LHCN-M2 (cell line): ENCODE results near the gene PBOV1. TPM values are rescaled to one million over a fixed set of nuclear protein-coding genes. Genes with fewer than 3 reads are reported as not detected.

ENCODE experiments used
- DNase-seq: peaks from one replicate; pipeline ENCODE4 v3.0.0-alpha.2; 2012; ENCODE audit warnings: low read depth
- total RNA-seq: library from RNA; depleted of rRNA; stranded (reverse); fragments of >200 nt; gene quantifications from 2 replicates; pipeline ENCODE4 v1.2.3, GENCODE V29; 2014; rRNA removed

Gene PBOV1
- total RNA-seq, 1 experiment from 2014 or later, result not detected

DNA sequence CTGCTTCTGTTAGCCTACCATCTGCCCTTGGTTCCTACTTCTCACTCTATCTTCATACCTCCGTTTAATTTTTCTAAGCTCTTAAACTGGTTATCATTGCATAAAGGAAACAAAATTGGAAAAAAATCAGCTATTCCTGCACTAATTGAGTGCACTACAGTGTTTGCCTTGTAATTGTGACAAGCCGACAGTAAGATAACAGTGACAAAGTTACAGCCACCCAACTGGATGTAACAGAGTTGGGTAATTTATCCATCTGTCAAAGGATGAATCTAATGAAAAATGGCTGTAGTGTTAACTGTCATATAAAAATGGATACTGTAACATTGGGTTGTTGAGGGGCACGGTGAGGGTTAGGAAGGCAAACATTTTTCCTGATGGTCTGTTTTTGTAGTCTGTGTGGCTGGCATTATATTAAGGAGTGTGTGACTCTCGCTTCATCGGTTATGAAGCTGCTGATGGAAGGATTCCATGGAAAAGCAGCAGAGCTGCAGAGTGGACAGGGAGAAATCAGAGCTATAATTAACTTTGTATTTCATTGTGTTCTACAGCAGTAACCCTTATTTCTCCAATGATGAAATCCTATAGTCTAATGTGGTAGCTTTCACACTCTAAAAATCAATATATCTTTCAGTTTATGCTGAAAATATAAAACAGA, 12.7 kb downstream of the PBOV1 start:
- DNase-seq, result no peak

DNA sequence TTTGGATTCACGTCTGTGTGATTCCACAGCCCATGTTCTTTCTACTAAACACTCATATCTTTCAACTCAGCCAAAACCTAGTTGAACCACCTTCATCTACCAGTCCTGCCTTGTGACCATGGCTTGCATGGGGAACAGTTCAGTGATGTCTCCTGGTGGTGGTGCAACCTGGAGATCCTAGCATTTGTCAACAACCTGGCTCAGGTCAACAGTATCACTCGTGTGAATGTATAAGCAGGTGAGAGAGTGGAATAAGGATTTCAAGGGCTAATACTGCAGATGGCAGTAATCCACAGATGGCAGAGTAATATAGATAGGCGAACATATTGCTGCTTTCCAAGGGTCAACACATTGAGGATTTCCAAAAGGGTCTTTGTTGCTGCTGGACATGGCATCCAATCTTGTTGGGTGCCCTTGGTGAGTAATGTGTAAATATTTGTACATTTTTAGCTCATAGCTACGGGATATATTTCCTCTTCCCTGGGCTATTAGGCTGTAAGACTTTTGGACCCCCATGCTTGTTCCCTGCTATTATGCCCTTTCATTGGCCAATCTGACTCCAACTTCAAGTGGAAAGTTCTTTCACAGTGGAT, 13.4 kb downstream of the PBOV1 start:
- DNase-seq, result no peak

DNA sequence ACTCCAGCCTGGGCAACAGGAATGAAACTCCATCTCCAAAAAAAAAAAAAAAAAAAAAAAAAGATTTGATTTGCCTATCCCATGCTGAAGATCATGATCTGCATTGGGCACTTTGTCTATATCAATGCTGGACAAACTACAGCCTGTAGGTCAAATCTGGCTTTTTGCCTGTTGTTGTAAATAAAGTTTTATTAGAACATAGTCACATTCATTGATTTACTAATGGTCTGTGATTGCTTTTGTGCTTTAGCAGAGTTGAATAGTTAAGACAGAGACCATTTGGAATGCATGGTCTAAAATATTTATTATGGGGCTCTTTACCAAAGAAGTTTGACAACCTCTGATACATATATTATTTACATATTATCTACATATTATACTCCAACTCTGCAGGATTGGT, 14.0 kb downstream of the PBOV1 start:
- no peak for DNase-seq

DNA sequence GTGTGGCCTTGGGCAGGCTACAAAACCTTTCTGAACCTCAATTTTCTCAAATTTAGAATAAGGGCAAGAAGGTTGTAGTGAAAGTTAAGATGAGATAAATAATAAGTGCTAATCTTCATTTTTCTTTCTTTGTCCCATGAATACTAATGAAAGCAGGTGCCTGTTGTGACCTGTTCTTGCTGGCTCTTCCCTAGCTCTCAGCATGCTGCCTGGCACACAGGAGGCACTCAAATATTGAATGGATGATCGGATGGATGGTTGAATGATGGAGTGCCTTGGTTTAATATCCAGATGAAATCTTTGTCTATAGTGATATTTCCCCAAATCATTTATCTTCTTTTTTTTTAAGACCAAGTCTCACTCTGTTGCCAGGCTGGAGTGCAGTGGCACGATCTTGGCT, 15.0 kb downstream of the PBOV1 start:
- no peak for DNase-seq

DNA sequence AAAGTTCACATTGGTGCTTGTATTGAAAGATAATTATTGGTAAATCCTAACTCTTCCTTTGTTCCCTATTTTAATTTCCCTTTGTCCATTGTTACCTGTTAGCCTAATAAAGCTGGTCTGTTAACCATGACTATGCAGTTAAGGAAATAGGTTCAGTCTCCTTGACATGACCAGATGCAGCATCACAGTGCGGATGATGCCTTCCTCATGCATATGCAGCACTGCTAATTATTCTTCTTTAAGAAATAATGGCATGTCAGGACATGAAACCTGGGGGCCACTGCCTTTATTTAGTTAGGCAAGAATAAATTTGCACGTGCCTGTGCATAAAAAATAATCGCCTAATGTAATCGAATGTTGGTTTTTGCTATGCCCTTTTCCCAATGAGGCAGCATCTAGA, 16.5 kb downstream of the PBOV1 start:
- no peak for DNase-seq

DNA sequence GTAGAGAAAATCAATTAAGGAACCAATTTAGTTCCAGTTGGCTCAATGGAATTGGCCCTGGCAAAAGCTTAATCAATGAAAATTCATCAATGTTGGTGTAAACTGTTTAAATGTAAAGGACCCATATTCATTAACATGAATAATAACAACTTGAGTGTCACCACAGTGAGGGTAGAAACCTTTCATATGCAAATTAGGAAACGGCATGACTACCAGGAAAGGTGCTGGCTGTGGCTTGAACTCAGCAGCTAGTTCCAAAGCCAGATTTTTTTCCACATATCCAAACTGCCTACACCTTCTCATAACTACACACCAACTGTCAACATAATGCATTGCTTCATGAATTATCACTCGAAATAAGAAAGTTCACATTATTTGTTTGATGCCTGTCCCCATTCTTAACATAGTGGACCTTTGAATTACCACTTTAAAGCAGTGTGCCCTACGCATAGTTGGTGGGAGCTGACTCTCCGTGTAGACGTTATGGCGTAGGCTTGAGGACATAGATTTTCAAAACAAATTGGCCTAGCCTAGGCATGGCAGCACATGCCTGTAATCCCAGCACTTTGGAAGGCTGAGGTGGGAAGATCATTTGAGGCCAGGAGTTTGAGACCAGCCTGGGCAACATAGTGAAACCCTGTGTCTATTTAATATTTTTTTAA, 19.7 kb downstream of the PBOV1 start:
- DNase-seq, result no peak

DNA sequence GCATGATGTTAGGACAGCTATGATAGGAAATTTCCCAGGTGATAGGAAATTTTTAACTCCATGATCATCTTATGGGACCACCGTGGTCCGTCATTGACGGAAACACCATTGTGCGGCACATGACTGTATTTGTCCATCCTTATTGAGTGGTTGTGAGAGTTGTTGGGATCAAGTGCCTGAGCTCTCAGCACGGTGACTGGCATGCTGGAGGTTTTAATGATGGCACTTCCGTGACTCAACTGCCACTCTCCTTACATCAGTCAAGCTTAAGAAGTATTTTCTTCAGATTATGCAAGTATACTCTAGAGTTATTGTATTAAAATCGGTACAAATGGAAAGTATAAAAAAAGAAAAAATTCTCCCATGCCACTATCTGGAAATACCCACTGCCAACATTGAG, 20.7 kb downstream of the PBOV1 start:
- DNase-seq, result no peak

DNA sequence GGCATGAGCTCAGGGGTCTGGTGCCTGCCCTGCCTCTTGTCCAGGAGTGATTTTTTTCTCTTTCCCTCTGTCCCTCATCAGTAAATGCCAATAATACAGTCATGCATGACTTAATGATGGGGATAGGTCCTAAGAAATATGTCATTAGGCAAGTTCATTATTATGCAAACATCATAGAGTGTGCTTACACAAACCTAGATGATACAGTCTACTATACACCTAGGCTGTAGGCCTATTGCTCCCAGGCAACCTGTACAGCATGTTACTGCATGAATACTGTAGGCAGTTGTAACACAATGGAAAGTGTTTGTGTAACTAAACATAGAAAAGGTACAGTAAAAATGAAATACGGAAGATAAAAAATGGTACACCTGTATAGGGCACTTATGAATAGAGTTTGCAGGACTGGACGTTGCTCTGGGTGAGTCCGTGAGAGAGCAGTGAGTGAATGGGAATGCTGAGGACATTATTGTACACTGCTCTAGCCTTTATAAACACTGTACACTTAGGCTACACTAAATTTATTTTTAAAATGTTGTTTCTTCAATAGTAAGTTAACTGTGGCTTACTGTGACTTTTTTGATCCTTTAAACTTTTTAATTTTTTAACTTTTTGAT, 22.1 kb downstream of the PBOV1 start:
- DNase-seq, result no peak

DNA sequence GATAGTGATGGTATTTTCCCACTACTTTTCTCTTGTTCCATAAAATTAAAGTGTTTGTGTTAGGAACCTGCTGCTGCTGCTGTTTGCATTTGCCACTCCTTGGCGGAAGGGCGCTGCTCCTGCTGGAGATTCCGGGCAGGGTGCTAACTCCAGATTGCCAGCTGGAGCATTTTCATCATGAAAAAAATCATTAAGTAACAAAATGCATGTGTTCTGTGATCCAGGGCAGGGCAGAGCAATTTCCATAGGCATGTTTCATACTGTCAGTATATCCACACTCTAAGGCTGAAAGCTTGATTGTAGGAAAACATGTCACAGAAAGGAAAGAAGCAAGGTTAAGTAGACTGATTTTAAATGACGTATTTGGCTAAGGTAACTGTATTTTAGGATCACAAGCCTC, 24.0 kb downstream of the PBOV1 start:
- DNase-seq, result no peak

DNA sequence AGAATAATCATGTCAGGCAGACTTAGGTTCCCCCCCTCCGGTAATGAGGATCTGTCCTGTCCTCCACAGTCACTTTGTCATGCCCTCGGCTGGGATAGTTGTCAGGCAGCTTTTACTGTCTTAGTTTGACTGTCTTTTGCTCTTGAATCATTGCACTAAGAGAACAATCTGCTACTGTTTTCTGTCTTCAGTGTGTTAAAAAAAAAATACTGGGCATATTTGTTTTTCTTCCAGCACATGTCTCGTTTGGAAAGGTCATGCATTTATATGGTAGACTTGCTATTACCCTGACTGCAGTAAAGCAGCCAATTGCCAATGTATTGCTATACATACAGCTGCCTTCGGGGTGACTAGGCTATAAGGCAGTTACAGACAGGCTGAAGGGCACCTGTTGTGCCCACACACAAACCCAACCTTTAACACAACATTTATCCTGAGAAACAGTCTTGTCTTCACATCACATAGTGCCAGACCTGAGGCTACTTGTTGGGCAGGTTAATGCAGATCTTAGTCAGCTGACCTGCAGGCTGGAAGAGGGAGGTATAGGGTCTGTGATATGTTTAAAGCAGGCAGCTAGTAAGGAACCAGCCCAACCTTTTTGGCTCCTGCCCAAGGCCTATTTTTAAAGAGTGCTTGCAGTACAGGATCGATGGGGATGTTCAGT, 29.9 kb downstream of the PBOV1 start:
- DNase-seq, result no peak

DNA sequence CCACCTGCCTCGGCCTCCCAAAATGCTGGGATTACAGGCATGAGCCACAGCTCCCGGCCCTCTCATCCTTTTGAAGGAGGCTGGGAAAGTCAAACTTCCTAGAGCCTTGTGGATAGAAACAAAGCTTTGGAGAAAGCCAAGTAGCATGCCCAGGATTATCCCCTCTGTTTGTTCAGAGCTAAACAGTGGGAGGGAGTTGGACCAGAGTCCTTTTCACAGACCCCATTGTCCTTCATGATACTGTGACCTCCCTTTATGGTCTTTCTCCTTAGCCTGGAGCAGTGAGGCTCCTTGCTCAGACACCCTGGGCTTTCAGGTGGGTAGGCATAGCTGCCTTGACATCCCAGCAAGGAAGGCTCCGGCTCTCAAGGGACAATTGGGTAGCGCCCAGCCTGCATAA, 31.1 kb downstream of the PBOV1 start:
- DNase-seq, result no peak

DNA sequence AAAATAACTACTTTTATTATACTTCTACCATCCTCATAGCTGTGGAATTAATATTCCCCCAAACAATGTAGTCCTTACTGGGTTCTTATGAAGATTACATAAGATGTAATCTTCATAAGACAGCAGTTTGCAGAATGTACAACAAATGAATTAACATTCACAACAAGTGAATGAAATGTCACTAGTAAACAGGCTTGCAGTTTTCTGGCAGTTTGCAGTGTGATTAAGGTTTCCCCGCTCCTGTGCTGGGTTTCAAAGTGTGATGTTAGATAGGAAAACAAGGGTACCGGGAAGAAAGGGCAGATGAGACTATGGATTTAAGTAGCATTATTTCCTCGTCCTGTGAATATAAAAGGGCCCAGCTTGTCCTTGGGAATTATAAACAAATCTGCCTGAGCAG, 34.1 kb downstream of the PBOV1 start:
- no peak for DNase-seq

DNA sequence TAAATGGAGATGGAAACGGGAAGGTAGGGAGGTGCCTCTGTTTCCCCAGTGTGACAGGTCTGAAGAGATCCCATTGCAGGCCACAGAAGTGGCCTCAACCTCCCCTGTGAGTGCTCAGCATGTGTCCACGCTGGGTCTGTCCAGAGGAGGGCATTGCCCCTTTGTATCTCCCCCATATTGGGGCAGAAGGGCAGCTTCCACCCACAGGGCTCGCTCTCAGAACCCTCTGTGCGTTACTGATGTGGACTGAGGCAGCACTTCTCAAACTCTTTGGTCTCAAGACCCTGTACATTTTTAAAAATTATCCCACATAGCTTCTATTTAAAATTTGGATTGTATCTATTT, 34.5 kb downstream of the PBOV1 start:
- DNase-seq, result no peak

DNA sequence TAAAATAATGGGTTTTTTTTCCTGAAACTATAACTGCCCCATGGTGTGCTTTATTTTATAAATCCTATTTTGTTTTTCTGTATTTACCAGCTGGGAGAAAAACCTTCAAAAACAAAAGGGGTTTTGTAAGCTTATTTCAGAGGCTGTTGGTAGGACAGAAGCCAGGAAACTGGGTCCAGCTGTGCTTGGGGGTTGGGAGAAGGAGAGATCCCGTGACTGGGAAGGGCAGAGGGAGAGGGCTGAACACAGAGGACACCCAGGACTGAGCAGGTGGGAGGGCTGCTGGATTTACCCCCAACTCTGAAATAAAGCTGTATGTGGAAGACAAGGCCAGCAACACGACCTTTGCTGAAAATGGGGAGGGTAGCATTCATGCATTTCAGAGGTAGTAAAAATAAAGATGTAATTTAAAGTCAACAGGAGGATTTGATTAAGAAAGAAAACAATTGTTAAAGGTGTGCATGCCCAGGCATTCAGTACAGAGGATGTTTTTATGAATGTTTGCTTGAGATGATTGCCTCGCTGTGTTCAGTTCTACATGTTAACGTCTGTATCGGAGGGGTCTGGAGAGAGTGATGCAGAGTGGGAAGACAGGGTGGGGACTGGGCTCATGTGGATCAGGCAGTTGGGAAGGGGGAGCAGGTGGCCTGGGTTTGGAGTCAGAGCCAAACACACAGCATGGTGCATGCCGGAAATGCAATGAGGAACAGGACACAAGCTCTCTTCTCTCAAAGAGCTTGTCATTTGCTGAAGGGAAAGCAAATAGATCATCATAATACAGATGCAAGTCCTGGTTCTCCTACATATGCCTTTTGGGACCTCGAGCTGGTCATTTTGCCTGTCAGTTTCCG, 35.1 kb downstream of the PBOV1 start:
- DNase-seq, result no peak

DNA sequence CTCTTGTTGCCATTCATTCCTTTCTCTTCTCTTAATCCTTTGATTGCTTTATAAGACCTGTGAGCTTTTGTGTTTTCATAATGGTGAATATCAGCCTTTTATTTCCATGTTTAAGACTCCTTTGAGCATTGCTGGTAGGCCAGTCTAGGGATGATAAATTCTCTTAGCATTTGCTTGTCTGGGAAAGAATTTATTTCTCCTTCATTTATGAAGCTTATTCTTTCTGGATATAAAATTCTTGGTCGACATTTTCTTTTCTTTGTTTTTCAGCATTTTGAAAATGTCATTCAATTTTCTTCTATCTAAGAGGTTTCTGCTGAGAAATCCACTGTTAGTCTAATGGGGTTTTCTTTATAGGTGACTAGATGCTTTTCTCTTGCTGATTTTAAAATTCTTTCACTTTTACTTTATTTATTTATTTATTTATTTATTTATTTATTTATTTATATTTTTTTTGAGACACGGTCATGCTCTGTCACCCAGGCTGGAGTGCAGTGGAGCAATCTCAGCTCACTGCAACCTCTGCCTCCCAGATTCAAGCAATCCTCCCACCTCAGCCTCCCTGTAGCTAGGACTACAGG, 41.5 kb downstream of the PBOV1 start:
- DNase-seq, result no peak

DNA sequence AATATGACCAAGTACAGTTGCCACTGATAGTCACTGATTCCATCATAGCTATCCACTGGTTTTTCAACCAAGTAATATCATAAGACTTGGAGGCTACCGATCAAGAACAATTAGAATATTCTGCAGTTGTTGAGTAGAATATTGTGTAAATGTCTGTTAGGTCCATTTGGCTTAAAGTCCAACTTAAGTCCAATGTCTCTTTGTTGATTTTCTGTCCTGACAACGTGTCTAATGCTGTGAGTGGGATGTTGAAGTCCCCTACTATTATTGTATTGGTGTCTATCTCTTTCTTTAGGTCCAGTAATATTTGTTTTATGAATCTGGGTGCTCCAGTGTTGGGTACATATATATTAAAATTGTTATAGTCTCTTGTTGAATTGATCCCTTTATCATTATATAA, 42.7 kb downstream of the PBOV1 start:
- no peak for DNase-seq

Other genes with a start within 250 kb of the PBOV1 start
- 0.63 and 0.96 TPM in 2 replicates for gene PERP, start 111.1 kb downstream of the PBOV1 start, total RNA-seq
- gene ARFGEF3, start 56.6 kb downstream of the PBOV1 start, total RNA-seq, result under 0.01 and 0.06 TPM in 2 replicates
- gene SMIM28, start 159.4 kb upstream of the PBOV1 start, total RNA-seq, result not detected in 2 replicates
- 21.9 and 24.8 TPM in 2 replicates for gene HEBP2, start 185.7 kb upstream of the PBOV1 start, total RNA-seq